CD1c-positive myeloid dendritic cell (primary cell): Measurements from ENCODE around the gene ISYNA1.

Source experiments
- DNase-seq: peaks from one replicate; pipeline ENCODE4 v3.0.0-alpha.2; 2016; ENCODE audit errors: extremely low spot score

ISYNA1 gene

DNA sequence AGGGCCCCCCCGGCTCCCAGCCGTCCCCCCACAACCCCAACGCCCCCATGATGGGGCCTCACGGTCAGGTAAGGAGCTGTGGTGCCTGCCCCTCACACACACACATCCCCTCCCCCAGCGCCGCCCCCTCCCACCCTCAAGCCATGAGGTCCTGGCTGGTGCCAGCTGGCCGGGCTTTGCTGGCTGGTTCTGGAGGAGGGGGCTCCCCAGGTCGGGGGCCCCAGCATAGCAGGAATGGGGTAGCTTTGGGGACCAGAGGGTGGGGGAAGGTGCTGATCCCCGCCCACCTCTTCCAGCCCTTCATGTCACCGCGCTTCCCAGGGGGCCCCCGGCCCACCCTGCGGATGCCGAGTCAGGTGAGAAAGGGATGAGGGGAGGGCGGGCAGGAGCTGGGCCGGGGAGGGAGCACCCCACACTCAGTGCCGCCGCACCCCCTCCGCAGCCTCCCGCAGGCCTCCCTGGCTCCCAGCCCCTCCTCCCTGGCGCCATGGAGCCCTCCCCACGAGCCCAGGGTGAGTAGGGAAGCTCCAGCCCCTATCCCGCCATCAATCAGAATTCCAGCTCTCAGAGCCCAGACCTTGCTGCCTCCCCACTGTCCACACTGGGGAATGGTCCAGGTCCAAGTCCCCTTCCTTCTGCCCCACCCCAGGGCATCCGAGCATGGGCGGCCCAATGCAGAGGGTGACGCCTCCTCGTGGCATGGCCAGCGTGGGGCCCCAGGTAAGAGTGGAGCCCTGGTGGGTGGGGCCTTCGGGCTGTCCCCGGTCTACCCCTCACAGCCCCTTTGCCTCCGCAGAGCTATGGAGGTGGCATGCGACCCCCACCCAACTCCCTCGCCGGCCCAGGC, 6.4 kb downstream of the ISYNA1 start:
- DNase-seq = no peak

GRCh38 chr19:18430417-18431144, 7.4 kb downstream of the ISYNA1 start:
- DNase-seq = no peak

- DNase-seq = no peak
Measured at GRCh38 chr19:18429717-18430416, 8.1 kb downstream of the ISYNA1 start.

DNA sequence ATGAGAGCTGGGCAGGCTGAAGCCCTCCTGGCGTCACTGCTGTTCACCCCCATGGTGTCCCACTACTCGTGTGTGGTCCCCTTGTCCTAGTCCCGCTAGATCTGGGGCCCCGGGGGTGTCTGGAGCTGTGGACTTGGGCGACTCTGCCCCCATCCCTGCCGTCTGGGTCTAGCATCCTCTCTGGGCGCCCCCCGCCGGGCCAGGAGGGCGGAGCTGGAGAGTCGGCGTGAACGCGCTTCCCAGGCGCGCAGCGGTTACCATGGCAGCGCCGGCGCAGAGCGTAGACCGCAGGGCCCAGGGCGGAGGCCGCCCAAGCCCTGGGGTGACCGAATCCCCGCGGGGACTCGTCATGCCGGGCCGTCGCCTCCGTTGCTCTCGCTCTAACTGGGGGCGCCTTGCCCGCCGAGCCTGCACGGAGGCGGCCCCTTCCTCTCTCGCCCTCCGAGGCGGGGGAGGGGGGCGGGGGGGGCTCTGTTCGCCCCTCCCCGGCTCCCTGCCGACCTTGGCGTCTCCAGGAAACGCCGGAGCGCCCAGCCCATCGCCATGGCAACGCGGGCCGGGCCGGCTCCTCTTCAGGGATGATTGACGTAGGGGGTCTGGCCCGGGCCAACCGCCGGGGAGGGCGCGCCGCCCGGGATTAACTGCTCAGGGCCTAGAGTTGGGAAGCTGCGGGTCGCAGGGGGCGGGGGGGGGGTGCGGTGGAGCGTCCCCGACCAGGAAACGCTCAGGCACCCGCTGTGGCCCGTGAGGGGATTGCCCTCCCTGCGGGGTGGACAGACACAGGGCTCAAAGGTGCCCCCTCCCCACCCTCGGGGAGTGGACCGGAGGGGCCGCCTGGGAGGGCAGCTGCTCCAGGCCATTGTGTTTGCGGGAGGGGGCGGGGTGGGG, 8.9 kb downstream of the ISYNA1 start:
- peak; percentile 89 for DNase-seq

DNA sequence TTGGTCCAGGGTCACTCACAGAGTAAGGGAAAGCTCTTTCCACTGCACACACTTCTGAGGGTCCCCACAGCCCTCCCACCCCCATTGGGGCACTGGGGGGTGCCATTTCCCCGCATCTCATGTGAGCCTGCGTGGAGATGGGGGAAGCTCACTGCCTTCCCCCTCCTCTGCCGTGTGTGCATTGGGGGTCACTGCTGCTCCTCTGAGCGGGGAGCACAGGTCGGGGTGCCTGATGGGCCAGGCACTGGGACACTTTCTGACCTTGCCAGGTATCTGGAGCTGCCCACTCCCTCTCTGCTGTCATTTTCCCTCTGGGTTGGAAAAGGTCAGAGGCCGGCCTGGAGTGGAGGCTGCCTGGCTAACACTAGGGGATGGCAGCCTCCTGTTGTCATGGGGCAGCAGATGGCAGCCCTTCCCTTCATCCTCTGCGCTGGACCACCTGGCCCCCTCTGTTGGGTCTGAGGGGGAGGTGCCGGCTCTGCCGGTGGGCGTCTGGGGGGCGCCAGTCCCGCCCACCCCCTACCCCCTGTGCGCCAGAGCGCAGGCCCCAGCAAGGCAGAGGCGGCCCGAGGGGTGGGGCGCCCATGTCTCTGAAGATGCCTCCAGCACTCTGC, 9.7 kb downstream of the ISYNA1 start:
- no peak for DNase-seq

- DNase-seq = no peak
Measured at GRCh38 chr19:18427743-18428113, 10.2 kb downstream of the ISYNA1 start.

DNA sequence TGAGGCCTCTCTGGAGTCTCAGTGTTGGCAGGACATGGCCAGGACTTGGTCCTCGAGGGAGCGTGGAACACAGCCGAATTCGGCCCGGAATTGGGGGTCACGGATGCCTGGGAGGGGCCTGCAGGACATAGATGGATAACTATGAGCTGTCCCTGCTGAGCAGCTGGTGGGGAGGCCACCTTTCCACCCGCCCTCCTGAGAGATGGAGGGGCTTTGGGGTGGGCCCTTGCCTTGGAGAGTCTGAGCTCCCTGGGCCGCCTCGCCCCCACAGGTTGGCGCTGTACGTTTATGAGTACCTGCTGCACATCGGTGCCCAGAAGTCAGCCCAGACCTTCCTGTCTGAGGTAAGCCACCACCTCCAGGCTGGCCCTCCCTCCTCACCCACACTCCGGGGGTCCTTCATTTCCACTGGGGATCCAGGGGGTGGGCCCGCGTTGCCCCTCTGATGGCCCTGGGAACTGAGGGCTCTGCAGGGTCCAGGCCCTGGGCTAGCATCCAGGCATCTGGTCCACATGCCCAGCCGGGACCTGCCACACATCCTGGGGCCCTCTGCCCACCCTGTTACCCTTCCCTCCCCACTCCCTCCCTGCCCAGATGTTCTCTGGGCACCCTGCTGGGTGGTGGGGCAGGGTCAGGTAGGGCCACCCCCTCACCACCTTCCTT, 10.7 kb downstream of the ISYNA1 start:
- DNase-seq = no peak

DNA sequence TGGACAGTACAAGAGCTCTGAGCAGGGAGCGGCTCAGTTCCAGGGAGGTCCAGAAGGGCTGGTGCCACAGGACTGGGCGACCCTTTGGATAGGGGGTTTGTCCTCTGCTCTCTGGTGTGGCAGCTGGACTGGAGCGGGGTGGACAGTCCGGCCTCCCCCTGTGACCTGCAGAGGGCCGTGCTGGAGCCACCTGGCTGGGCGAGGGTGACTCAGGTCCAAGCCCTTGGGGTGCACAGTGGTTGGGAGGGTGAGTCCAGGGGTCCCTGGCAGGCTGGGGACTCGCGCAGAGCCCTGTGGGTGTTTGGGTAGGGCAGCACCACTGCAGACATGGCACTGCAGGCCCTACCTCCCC, 11.5 kb downstream of the ISYNA1 start:
- no peak for DNase-seq

DNA sequence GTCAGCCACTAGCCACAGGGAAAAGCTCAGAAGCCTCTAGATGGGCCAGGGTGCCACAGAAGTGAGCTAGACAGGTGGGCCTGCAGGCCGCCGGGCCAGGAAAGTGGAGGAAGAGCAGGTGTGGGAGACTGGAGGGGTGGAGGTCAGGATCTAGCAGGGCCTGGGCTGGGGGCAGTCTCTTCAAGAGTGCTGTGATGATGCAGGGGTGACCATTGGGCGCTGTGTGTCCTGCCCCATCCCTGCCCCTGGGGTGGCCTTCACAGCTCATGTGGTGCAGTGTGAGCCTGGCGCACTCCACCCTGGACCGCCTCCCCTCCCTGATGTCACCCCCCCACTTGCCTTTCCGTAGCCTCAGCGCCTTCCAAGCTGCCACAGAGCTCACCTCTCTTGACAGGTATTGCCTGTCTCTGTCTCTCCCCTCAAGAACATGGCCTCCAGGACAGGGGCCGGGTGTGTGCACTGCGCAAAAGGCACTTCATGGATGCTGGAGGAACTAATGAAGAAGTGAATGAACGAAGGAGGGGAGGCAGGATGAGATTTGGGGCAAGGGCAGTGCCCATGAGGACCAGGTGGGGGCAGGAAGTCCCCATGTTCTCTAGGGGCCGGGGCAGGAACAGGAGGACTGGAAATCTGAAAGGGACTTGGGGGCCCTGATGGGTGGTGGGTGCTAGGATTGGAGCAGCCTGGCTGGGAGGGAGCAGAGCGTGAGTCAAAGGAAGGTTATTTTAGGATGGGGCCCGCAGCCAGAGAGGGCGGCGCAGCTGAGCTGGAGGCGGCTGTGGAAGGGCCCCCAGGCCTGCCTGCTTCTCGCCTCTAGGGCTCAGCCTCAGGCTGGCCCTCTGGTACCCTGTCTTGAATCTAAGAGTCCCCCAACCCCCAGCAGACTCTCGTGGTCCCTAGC, 12.2 kb downstream of the ISYNA1 start:
- DNase-seq = no peak

- no peak for DNase-seq
Measured at GRCh38 chr19:18424890-18425514, 12.9 kb downstream of the ISYNA1 start.

- DNase-seq = no peak
Measured at GRCh38 chr19:18424122-18424889, 13.6 kb downstream of the ISYNA1 start.

DNA sequence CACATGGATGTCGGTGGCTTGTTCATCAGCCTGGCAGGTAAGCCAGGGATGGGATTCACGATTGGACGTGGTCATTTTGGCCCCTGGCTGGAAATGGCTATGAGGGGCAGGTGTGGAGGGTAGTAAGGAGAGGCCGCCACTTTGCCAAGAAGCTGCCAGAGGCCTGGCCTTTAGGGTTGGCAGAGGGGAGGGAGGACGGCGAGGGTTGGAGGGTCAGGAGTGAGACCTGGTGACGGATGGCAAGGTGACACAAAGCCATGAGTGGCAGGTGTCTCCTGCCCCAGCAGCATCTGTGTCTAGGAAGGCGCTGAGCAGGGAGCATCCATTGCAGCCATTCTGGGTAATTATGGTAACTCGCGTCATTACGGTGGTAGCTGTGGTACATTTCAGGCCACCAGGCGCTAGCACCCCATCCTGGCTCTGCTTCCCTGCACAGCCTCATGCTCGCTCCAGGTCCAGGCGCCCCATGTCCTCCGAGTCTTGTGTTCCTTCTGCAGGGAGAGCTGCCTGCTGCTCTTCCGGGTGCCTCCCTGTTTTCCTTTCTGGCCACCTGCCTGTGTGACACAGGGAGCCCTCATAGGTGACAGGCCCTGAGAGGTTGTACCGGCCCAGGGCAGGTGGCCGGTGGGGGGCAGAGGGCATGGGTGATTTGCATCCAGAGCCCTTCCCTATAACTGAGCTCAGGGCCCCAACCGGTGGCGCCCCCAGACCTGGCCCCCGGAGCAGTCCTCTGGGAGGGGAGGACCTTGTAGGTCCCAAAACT, 14.5 kb downstream of the ISYNA1 start:
- no peak for DNase-seq

DNA sequence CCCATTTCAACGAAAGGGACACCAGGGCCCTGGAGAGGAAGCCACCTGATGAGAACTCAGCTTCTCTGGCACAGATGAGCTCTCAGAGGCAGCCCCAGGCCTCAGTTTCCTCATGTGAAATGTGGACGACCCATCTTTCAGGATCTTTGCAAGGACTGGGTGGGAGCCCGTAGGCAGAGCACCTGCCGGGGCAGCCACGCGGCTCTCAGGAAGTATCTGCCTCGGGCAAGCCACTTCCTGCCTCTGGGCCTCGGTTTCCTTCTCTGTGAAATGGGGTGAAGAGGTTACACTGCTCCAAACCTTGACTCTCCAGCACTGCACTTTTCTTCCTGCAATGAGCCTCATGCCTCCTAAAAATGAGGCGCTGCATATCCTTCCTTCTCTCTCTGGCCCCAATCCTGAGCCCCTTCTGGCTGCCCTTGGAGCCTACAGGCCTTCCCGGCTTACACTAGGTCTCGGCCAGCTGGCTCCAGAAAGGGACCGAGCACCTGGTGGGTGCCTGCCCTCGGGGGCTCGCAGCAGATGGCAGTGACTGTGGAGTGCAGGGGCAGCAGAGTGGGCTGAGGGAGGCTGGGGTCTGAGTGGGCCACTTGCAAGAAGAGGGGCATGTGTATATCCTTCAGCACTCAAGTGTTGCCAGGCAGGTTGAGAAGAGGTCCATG, 15.3 kb downstream of the ISYNA1 start:
- DNase-seq = no peak

DNA sequence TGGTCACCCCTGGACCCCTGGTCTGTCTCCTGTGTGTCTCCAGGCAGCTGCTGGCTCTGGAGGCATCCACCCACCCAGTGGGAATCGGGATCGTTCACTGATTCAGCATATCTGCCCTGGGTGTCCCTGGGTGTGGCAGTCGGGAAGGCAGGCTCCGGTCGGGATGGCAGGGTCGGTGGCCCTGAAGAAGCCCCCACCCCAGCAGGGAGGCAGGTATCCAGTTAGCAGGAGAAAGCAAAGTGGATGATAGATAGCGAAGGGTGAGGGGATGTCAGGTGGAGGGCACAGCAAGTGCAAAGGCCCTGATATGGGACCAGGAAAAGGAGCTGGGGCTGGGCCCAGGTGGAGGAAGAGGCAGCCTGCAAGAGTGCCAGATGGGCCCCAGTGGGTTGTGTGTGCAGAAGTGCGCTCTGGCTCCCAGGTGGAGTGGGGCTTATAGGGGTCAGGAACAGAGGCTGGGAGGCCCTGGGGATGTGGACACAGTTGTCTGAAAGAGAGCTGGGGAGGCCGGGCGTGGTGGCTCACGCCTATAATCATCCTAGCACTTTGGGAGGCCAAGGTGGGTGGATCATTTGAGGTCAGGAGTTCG, 16.5 kb downstream of the ISYNA1 start:
- no peak for DNase-seq

- no peak for DNase-seq
Measured at GRCh38 chr19:18420930-18421329, 17.0 kb downstream of the ISYNA1 start.

GRCh38 chr19:18419699-18420460, 18.1 kb downstream of the ISYNA1 start:
- peak; percentile 32 for DNase-seq
